Coronary artery (tissue), 2 donors: Measurements from ENCODE around the gene GPR18.
"Not testable (repeated sequence)": the region's sequence is repeated elsewhere in the genome, so short reads cannot be mapped to it uniquely, and the experiment has no call there.

Experiments
- DNase-seq: peaks from one replicate; pipeline ENCODE4 v3.0.0-alpha.2; 2017; ENCODE audit warnings: low spot score
- H3K27ac ChIP-seq, 2 donors: fragments of 200-600 bp; sonication (generic); one replicate each; pipeline ENCODE4 v1.5.1; 2016 to 2019
- H3K4me3 ChIP-seq: fragments of 200-600 bp; sonication (generic); 2 replicates; pipeline ENCODE4 v1.5.1; 2016; ENCODE audit warnings: mild to moderate bottlenecking, moderate library complexity
- TF ChIP-seq, protein P1 (sequence below): fragments of 200-600 bp; sonication (generic); IDR thresholded peaks from one replicate; pipeline ENCODE4 v1.5.1; 2019; ENCODE audit warnings: antibody characterized with exemption

GPR18 gene

DNA sequence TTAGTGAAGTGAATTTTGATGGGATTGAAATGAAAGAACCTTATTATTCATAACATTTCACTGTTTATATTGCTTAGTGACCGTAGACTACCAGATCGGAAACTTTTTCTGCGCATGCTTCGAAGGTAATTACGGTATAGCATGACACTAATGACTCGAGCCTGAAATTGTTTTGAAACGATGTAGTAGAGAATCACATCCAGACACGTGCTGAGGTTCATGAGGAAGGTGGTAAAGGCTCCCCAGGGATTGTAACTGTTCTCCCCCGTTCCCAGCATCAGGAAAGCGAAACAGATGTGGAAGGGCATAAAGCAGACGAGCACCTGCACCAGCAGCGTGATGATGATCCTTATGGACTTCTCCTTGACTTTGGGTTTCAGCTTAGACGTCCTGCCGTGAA lies 3.3 kb downstream of the GPR18 start:
- no peak overlapping the region for H3K27ac ChIP-seq
- TF ChIP-seq, protein P1, sequence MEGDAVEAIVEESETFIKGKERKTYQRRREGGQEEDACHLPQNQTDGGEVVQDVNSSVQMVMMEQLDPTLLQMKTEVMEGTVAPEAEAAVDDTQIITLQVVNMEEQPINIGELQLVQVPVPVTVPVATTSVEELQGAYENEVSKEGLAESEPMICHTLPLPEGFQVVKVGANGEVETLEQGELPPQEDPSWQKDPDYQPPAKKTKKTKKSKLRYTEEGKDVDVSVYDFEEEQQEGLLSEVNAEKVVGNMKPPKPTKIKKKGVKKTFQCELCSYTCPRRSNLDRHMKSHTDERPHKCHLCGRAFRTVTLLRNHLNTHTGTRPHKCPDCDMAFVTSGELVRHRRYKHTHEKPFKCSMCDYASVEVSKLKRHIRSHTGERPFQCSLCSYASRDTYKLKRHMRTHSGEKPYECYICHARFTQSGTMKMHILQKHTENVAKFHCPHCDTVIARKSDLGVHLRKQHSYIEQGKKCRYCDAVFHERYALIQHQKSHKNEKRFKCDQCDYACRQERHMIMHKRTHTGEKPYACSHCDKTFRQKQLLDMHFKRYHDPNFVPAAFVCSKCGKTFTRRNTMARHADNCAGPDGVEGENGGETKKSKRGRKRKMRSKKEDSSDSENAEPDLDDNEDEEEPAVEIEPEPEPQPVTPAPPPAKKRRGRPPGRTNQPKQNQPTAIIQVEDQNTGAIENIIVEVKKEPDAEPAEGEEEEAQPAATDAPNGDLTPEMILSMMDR, result no peak
- DNase-seq, result no peak
- no peak overlapping the region for H3K4me3 ChIP-seq

DNA sequence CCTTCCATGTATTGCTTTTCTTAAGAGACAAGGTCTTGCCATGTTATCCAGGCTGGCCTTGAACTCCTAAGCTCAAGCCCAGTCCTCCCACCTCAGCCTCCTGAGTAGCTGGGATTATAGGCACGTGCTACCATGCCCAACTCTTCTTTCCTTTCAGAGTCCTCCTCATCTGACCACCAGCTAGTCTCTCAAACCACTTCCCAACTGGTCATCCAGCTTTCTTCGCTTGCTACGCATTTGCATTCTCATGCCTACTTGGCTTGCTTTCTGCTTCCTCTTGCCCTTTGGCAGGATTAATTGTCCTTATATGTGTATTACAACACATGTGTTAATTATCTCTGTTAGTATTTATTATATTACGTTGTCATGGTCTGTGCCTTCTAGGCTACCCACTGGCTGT lies 6.3 kb downstream of the GPR18 start:
- H3K27ac ChIP-seq, result no peak overlapping the region
- no peak for DNase-seq
- H3K4me3 ChIP-seq, result no peak overlapping the region
- TF ChIP-seq, protein P1, result no peak

DNA sequence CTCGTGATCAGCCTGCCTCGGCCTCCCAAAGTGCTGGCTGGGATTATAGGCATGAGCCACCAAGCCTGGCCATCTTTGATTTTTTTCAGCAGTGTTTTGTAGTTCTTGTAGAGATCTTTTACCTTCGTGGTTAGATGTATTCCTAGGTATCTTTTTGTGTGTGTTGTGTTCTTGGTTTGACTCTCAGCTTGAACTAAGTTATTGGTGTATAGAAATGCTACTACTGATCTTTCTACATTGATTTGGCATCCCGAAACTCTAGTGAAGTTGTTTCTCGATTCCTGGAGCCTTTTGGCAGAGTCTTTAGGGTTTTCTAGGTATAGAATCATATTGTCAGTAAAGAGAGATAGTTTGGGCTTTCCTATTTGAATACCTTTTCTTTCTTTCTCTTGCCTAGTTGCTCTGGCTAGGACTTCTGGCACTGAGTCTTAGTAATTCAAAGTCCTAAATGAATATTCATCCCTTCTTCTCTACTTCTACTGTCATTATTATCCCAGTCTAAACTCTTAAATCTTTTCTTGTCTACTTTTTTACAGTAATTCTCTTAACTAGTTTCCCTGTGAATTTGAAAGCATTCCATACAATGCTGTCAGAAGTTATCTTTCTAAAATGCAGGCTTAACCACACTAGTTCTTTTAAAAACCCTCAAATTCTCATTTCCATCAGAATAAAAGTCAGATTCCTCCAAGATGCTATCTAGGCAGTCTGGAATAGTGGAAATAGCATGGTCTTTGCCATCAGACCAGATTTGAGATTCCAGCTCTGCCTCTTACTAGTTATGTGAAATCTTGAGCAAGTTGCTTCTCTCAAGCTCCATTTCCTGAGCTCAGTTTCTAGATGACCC lies 7.0 kb downstream of the GPR18 start:
- H3K4me3 ChIP-seq, result no peak overlapping the region
- TF ChIP-seq, protein P1, result no peak
- no peak for DNase-seq

DNA sequence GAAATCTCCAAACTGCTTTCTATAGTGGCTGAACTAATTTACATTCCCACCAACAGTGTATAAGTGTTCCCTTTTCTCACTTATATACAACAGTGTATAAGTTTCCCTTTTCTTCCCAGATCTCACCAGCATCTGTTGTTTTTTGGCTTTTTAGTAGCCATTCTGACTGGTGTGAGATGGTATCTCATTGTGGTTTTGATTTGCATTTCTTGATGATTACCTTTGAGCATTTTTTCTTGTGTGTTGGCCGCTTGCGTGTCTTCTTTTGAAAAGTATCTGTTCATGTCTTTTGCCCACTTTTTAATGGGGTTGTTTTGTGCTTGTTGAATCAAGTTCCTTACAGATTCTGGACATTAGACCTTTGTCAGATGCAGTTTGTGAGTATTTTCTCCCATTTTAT lies 8.6 kb downstream of the GPR18 start:
- H3K27ac ChIP-seq, result not testable (repeated sequence)

More for the DNA sequence above, 7.0 kb downstream of the GPR18 start:
- H3K27ac ChIP-seq, result no peak overlapping the region

DNA sequence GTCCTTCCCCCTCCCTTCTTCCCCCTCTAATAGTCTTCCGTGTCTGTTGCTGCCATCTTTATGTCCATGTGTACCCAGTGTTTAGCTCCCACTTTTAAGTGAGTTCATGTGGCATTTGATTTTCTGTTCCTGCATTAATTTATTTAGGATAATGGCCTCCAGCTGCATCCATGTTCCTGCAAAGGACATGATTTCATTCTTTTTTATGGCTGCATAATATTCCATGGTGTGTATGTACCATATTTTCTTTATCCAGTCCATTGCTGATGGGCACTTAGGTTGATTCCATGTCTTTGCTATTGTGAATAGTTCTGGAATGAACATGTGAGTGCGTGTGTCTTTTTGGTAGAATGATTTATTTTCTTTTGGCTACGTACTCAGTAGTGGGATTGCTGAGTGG lies 9.0 kb downstream of the GPR18 start:
- DNase-seq, H3K4me3 ChIP-seq, H3K27ac ChIP-seq: not testable (repeated sequence)

More for the DNA sequence above, 8.6 kb downstream of the GPR18 start:
- not testable (repeated sequence) for H3K4me3 ChIP-seq, DNase-seq

DNA sequence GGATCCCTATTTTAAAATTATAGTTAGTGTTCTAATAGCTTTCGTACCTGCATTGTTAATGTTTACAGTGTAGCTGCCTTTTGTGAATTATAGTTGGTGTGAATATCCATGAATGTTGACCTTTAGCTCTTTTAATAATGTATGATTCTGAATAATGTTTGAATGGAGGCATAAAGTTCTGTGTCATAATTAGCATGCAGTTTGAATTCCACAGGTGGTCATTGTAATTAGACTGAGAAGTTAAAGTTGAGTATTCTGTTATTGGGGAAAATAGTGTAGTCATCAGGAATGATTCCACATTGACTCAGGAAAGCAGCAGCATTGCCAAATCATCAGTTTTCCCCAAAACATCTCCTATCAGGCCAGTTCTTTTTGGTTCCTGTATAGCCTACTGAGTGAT lies 12.1 kb downstream of the GPR18 start:
- Histone ChIP-seq H3K4me3 (no peak overlapping the region), H3K27ac (no peak overlapping the region)
- DNase-seq, result no peak
- TF ChIP-seq, protein P1, result no peak

DNA sequence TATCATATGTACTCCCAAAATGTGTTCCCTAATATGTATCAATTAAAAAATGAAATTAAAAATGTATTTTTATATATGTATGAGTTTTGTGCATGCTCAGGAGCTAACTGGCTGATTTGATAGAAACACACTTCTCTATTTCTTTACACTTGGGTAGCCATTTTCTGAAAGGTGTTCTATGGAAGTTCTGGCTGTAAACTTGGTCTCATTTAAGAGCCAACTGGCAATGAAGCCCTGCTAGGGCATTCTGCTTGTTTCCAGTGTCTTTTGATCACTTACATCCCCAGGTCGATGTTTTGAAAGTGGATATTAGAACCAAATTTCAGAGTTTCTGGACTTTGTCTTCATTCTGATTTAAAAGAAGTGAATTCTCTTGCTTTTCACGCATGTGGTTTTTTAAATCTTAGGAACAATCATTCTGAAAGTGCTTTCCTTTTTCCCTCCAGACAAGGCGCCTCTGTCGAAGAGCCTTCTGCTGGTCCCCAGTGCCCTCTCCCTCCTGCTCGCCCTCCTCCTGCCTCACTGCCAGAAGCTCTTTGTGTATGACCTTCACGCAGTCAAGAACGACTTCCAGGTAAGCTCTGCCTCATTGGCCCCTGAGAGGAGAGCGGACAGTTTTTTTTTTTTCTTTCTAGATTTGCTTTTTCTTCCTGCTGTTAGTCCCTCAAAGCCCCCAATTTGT lies 20.1 kb downstream of the GPR18 start:
- TF ChIP-seq, protein P1, result no peak
- no peak for DNase-seq
- no peak overlapping the region for H3K27ac ChIP-seq
- no peak overlapping the region for H3K4me3 ChIP-seq

DNA sequence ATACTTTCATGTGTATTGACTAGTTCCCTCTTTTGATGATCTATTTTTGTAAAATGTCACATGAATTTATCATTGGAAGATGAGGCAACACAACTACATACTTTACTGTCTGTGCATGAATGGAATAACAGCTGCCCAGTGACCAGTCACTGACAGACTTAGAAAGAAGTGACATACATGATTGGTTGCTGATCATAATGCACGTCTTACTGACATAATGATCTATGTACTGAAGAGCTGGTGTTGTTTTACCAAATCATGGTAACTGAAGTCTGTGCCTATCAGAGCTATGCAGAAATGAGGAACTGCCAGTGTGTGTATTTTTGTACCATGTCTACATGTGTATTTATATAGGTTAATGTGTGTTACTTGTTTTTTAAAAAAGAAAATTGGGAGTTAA lies 26.5 kb downstream of the GPR18 start:
- TF ChIP-seq, protein P1, result no peak
- Histone ChIP-seq H3K27ac (no peak overlapping the region), H3K4me3 (no peak overlapping the region)
- no peak for DNase-seq
